Measurements from ENCODE around the gene PHF3. TPM values are rescaled to one million over a fixed set of nuclear protein-coding genes. Genes with fewer than 3 reads are reported as not detected.

The PHF3 gene
- total RNA-seq, 1 experiment from 2014 or later = 40.0 TPM

- Histone ChIP-seq H3K27me3 (ENCODE audit: control insufficient read depth, insufficient read depth, low read length) (no peaks in the 10 kb centered on the region), H3K9me3 (ENCODE audit: control insufficient read depth, insufficient read depth, low read depth, low read length) (no peaks in the 10 kb centered on the region), H3K4me3 (ENCODE audit: low read depth in 2 of 2, low read length in 2 of 2) (no peak overlapping the region), H3K4me1 (ENCODE audit: control insufficient read depth, insufficient read depth, low read length) (no peaks in the 10 kb centered on the region), H3K27ac (ENCODE audit: low read length) (no peak overlapping the region), H3K36me3 (ENCODE audit: control insufficient read depth, insufficient read depth, low read length) (no peaks in the 10 kb centered on the region)
- POLR2A ChIA-PET = no interaction called here
- in situ Hi-C loops (cut with HindIII; ENCODE audit: low pct_unique_long_range_greater_than_20kb, low sequenced_read_pairs) = no loop called here
- BruUV-seq (replicated peaks) = no TSS peak
- intact Hi-C loops (cut with micrococcal nuclease; ENCODE audit: unreplicated experiment) = no loop called here
- TF ChIP-seq SIN3A (IDR thresholded peaks at IDR 0.05; ENCODE audit: borderline replicate concordance, insufficient read depth, low read depth, low read length) (no peak), REST (IDR thresholded peaks at IDR 0.05; ENCODE audit: insufficient read depth in 1 of 2, low read depth in 2 of 2, low read length in 1 of 2) (no peak), TCF7L2 (IDR thresholded peaks at IDR 0.05; ENCODE audit: low read depth, low read length) (no peak), POLR2AphosphoS5 (IDR thresholded peaks at IDR 0.05; ENCODE audit: low read depth, low read length) (no peak), CTCF (IDR thresholded peaks at IDR 0.05) (no peak)
- no peak for DNase-seq (ENCODE audit: low read depth, low spot score)
- no peak for ATAC-seq
- CTCF ChIA-PET = no interaction called here
These were observed 45.6 kb upstream of the PHF3 start for GRCh38 chr6:63589952-63590411.

GRCh38 chr6:63592886-63593285 lies 42.7 kb upstream of the PHF3 start:
- POLR2A ChIA-PET = no interaction called here
- Histone ChIP-seq H3K9me3 (ENCODE audit: control insufficient read depth, insufficient read depth, low read depth, low read length) (no peaks in the 10 kb centered on the region), H3K27me3 (ENCODE audit: control insufficient read depth, insufficient read depth, low read length) (no peaks in the 10 kb centered on the region), H3K4me1 (ENCODE audit: control insufficient read depth, insufficient read depth, low read length) (peaks cover 4% of the 10 kb centered on the region; the same call in 1 of the 2 replicates), H3K27ac (ENCODE audit: low read length) (no peak overlapping the region), H3K4me3 (ENCODE audit: low read depth in 2 of 2, low read length in 2 of 2) (no peak overlapping the region), H3K36me3 (ENCODE audit: control insufficient read depth, insufficient read depth, low read length) (no peaks in the 10 kb centered on the region)
- intact Hi-C loops (cut with micrococcal nuclease; ENCODE audit: unreplicated experiment) (no loop called here), in situ Hi-C loops (cut with HindIII; ENCODE audit: low pct_unique_long_range_greater_than_20kb, low sequenced_read_pairs) (no loop called here)
- DNase-seq (ENCODE audit: low read depth, low spot score) (no peak), ATAC-seq (no peak)
- no peak for TF ChIP-seq TCF7L2 (IDR thresholded peaks at IDR 0.05; ENCODE audit: low read depth, low read length)
- no peak for TF ChIP-seq POLR2AphosphoS5 (IDR thresholded peaks at IDR 0.05; ENCODE audit: low read depth, low read length)
- no peak for TF ChIP-seq SIN3A (IDR thresholded peaks at IDR 0.05; ENCODE audit: borderline replicate concordance, insufficient read depth, low read depth, low read length)
- no peak for TF ChIP-seq CTCF (IDR thresholded peaks at IDR 0.05)
- no peak for TF ChIP-seq REST (IDR thresholded peaks at IDR 0.05; ENCODE audit: insufficient read depth in 1 of 2, low read depth in 2 of 2, low read length in 1 of 2)
- CTCF ChIA-PET = interaction anchor here (0.6 kb wide), 1 partner anchor 210 kb away, joined by 3 read pairs; no protein-coding TSS in a partner anchor
- no TSS peak for BruUV-seq (replicated peaks)
